DOHH2 (cell line): Measurements from ENCODE around the gene STAT1.

Experiments used
- CTCF ChIP-seq: fragments of 200-600 bp; sonication (generic); IDR thresholded peaks from one replicate; pipeline ENCODE4 v1.5.1; 2014; ENCODE audit warnings: antibody characterized with exemption, mild to moderate bottlenecking, low read depth, low read length; ENCODE audit not compliant: poor library complexity, severe bottlenecking
- EZH2phosphoT487 ChIP-seq: fragments of 200-600 bp; sonication (generic); IDR thresholded peaks from 2 replicates; pipeline ENCODE4 v1.6.1; 2017; ENCODE audit warnings: borderline replicate concordance, mild to moderate bottlenecking, antibody characterized with exemption, low read length, moderate library complexity, mixed read lengths

- TF ChIP-seq CTCF (no peak), EZH2phosphoT487 (no peak)
These were observed 27.6 kb upstream of the STAT1 start for GRCh38 chr2:191041418-191042161.
